Fibroblast of mammary gland (primary cell): Measurements from ENCODE around the gene UBE2G2.
A peak's percentile ranks its signal among the peaks of the same experiment; 100 is the strongest.

Source experiments
- DNase-seq: peaks from one replicate; pipeline ENCODE4 v3.0.0-alpha.2; 2010; ENCODE audit warnings: low read depth
- H3K4me3 ChIP-seq: 2 replicates; pipeline ENCODE4 v1.5.1; 2011; ENCODE audit warnings: low read depth, mild to moderate bottlenecking, low read length, moderate library complexity; ENCODE audit not compliant: control insufficient read depth
- TF ChIP-seq, protein P1 (sequence below): conservative IDR thresholded peaks from 2 replicates; pipeline ENCODE4 v1.5.1; 2011; ENCODE audit warnings: low read depth, low read length, inconsistent platforms; ENCODE audit not compliant: control insufficient read depth, insufficient read depth

UBE2G2 gene

DNA sequence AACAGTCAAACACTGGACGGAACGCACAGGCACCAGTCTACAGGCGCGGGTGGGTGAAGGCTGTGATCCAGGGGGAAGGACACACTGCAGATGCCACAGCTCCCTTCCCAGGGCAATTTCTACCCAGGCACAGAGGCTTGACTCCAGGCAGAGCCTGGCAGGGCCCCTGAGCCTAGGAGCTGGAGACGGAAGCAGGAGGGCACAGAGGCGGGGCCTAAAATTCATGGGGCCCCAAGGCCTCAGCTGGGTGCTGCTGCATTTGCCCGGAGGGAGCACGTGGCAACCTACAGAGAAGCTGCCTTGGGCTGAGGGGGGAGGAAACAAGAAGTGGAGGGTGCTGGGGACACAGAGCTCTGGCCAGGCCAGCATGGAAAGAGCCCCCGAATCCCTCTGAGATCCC, 41.2 kb downstream of the UBE2G2 start:
- H3K4me3 ChIP-seq, result no peak overlapping the region
- TF ChIP-seq, protein P1, sequence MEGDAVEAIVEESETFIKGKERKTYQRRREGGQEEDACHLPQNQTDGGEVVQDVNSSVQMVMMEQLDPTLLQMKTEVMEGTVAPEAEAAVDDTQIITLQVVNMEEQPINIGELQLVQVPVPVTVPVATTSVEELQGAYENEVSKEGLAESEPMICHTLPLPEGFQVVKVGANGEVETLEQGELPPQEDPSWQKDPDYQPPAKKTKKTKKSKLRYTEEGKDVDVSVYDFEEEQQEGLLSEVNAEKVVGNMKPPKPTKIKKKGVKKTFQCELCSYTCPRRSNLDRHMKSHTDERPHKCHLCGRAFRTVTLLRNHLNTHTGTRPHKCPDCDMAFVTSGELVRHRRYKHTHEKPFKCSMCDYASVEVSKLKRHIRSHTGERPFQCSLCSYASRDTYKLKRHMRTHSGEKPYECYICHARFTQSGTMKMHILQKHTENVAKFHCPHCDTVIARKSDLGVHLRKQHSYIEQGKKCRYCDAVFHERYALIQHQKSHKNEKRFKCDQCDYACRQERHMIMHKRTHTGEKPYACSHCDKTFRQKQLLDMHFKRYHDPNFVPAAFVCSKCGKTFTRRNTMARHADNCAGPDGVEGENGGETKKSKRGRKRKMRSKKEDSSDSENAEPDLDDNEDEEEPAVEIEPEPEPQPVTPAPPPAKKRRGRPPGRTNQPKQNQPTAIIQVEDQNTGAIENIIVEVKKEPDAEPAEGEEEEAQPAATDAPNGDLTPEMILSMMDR, result no peak
- no peak for DNase-seq

DNA sequence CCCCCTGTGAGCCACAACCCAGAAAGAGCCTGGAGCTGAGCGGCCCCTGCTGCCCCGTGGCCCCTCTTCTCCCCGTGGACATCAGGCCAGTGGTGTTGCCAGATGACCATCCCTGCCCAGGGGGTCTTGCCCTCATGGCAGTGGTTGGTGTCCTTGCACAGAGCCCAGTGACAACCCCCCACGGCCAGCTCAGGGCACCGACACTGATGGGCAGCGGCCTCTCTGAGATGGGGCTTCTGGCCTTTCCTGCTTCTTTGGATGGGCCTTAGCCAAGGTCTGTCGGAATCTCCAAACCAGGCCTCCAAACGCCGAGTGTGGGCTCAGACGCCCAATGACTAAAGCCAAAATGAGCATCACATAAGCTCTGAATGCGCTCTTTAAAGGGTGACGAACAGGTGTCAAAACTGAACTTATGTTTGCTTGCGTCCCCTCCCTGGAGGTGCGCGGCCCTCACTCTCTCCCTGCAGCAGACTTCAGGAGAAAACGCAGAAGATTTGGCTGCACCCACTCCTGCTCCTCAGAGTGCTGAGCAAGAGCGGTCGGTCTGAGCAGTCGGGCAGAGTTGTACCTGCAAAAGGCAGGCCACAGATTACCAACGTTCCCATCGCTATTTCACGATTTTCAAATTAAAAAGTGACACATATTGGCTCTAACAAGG, 41.9 kb downstream of the UBE2G2 start:
- no peak for DNase-seq
- TF ChIP-seq, protein P1, result no peak
- no peak overlapping the region for H3K4me3 ChIP-seq

DNA sequence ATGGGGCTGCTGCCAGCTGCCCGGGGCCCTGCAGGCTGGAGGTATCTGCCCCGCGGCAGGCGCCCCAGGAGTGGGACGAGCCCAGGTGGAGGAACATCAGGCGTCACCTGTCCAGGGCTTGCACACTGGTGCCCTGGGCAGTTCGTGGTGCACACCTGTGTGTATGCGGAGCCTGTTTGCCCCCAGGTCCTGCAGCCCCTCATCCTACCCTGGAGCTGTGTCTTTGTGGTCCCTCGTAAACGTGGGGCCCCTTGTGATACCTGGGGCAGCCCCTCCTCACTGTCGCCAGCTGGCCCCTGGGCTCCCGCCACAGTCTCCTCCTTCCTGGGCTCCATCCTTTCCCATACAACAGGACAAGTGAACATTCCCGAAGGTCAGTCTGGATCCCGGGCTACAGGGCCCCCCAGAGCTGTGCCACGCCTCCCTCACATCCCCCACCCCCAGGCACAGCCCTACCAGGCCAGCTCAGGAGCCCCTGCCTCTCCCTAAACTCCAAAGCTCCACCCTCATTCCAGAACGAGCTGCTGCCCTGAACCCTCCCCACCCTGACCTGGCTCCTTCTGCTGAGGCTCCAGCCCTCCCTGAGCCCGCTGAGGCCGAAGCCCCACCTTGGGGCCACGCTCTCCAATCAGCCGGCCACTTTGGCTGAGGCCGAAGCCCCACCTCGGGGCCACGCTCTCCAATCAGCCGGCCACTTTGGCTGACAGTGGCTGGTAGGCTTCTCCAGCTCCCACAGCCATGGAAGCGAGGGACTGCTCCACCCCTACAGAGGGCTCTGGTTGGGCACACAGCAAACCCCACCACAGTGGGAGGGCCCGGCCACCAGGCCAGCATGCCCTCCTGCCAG, 42.6 kb downstream of the UBE2G2 start:
- DNase-seq, result no peak
- H3K4me3 ChIP-seq, result no peak overlapping the region
- TF ChIP-seq, protein P1, result no peak

DNA sequence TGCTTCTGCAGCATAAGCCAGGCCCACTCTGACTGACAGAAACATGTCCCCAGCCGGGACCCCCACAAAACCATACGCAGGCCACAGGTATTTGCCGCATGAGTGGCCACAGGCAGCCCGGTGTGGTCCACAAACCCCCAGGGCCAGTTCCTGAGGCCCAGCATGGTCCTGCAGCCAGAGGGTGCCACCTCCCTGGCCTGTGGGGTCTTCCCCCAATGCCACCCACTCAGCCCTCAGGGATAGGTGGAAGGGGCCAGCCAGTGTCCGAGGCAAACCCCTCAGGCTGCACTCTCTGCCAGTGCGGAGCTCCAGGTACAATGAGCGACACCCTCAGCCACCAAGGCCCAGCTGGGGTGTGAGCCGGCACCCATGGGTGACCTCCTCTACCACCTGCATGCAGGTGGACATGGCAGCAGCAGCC, 43.5 kb downstream of the UBE2G2 start:
- TF ChIP-seq, protein P1, result no peak
- DNase-seq, result no peak
- H3K4me3 ChIP-seq, result no peak overlapping the region

DNA sequence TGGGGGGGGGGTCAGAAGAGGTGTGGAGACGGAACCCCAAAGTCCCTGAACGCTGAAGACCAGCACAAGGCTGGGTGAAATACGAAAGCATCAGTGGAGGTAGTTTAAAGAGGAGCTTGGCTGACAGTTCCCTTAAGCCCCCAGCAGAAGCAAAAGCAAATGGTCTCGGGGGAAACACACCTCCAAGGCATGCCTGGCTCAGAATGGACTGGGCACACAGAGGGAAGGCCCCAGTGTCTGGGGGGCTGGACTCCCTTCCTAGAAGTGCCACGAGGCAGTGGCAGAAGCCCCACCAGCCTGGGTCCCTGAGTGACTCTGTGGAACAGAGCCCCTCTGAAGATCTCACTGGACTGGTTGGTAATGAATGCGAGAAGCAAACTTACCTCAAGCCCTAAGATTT, 43.9 kb downstream of the UBE2G2 start:
- H3K4me3 ChIP-seq, result no peak overlapping the region
- TF ChIP-seq, protein P1, result no peak
- DNase-seq, result no peak

DNA sequence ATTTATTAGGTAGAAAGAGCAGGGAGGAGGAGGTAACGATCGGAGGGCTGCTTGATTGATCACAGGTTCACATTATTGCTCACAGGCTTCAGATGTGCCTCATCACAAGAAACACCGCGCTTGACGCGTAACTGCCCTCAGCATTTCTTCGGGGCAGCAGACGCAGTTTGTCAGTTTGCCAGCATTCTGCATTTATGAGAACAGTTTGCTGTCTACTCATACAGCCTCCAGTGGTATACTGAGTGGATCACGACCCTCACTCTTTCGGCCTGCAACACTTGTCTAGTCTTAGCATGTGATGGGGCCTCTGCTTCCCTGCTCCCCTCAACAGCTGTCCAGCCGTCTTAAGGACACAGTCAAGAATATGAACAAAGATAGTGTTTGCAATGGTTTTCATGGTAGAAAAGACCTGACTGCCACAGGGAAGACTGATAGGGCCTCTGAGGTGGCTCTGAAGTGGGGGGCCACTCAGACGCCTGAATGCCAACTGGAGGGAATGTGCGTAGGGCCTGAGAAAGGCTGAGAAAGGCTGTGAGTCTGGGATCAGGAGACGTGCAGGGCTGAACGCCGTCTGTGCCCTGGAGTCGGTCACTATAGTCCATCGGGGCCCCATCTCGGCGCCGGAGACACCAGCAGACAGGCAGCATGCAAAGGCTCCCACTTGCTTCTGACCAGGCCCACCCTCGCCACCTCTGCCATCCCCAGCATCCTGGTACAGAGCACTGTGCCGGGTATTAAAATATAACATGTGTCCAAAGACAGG, 45.0 kb downstream of the UBE2G2 start:
- no peak overlapping the region for H3K4me3 ChIP-seq
- DNase-seq, result peak; percentile 29
- TF ChIP-seq, protein P1, result no peak
